ENCODE results near the gene PFDN5. TPM values are rescaled to one million over a fixed set of nuclear protein-coding genes. Genes with fewer than 3 reads are reported as not detected.

Gene PFDN5
- total RNA-seq, 1 experiment from 2014 or later: 519 TPM

- Histone ChIP-seq H3K79me2 (ENCODE audit: low read length) (peaks cover 22% of the 10 kb centered on the region), H3K27me3 (ENCODE audit: low read length) (no peaks in the 10 kb centered on the region), H4K20me1 (ENCODE audit: low read length) (no peaks in the 10 kb centered on the region), H3K9me2 (replicated peaks; ENCODE audit: low read length) (no peaks in the 10 kb centered on the region), H3K27ac (ENCODE audit: low read length) (no peak overlapping the region), H3K4me2 (ENCODE audit: low read length) (no peak overlapping the region), H3K36me3 (ENCODE audit: low read depth, low read length) (peaks cover 4% of the 10 kb centered on the region; the same call in 1 of the 2 replicates), H3K4me3 (ENCODE audit: low read length) (no peak overlapping the region), H3K4me1 (ENCODE audit: insufficient read depth, low read length) (peaks cover 17% of the 10 kb centered on the region), H3K9ac (ENCODE audit: low read length) (no peak overlapping the region), H2AFZ (ENCODE audit: low read length) (no peak overlapping the region), H3F3A (ENCODE audit: low read length, unreplicated experiment) (no peaks in the 10 kb centered on the region), H3K9me3 (ENCODE audit: low read length) (no peaks in the 10 kb centered on the region)
- intact Hi-C loops (cut with micrococcal nuclease): no loop called here
- ChIA-PET POLR2A (ENCODE audit: unreplicated experiment) (no interaction called here), CTCF (no interaction called here)
- ATAC-seq (no peak), DNase-seq (no peak)
- TF ChIP-seq CTCF (conservative IDR thresholded peaks at IDR 0.05; ENCODE audit: low read depth, low read length) (no peak), EZH2phosphoT487 (IDR thresholded peaks at IDR 0.05; ENCODE audit: borderline replicate concordance, low read length) (no peak), EZH2 (IDR thresholded peaks at IDR 0.05; ENCODE audit: low read length, unreplicated experiment) (no peak)
- no TSS peak for BruUV-seq (replicated peaks)
Measured at GRCh38 chr12:53255996-53256395, 39.3 kb upstream of the PFDN5 start.

GRCh38 chr12:53258541-53259539, 36.5 kb upstream of the PFDN5 start:
- ChIA-PET CTCF (interaction anchor here (0.5 kb wide), 1 partner anchor 40 kb away, joined by 4 read pairs; no protein-coding TSS in a partner anchor), POLR2A (ENCODE audit: unreplicated experiment) (interaction anchor here (0.6 kb wide), 1 partner anchor 30 kb away, joined by 3 read pairs; no protein-coding TSS in a partner anchor)
- H3K9ac ChIP-seq (ENCODE audit: low read length): no peak overlapping the region
- H3K4me2 ChIP-seq (ENCODE audit: low read length): no peak overlapping the region
- H3K4me1 ChIP-seq (ENCODE audit: insufficient read depth, low read length): no peaks in the 10 kb centered on the region
- H2AFZ ChIP-seq (ENCODE audit: low read length): no peak overlapping the region
- no peaks in the 10 kb centered on the region for H3K9me2 ChIP-seq (replicated peaks; ENCODE audit: low read length)
- no peaks in the 10 kb centered on the region for H3F3A ChIP-seq (ENCODE audit: low read length, unreplicated experiment)
- ATAC-seq: no peak
- H3K27me3 ChIP-seq (ENCODE audit: low read length): no peaks in the 10 kb centered on the region
- peaks cover 2% of the 10 kb centered on the region; the same call in 1 of the 2 replicates for H3K36me3 ChIP-seq (ENCODE audit: low read depth, low read length)
- BruUV-seq (replicated peaks): no TSS peak
- peaks cover 4% of the 10 kb centered on the region for H3K79me2 ChIP-seq (ENCODE audit: low read length)
- TF ChIP-seq EZH2 (IDR thresholded peaks at IDR 0.05; ENCODE audit: low read length, unreplicated experiment) (no peak), CTCF (conservative IDR thresholded peaks at IDR 0.05; ENCODE audit: low read depth, low read length) (no peak), EZH2phosphoT487 (IDR thresholded peaks at IDR 0.05; ENCODE audit: borderline replicate concordance, low read length) (no peak)
- no peaks in the 10 kb centered on the region for H3K9me3 ChIP-seq (ENCODE audit: low read length)
- no peak overlapping the region for H3K27ac ChIP-seq (ENCODE audit: low read length)
- no peak overlapping the region for H3K4me3 ChIP-seq (ENCODE audit: low read length)
- no peak for DNase-seq
- intact Hi-C loops (cut with micrococcal nuclease): no loop called here
- H4K20me1 ChIP-seq (ENCODE audit: low read length): no peaks in the 10 kb centered on the region

- ChIA-PET CTCF (no interaction called here), POLR2A (ENCODE audit: unreplicated experiment) (no interaction called here)
- no TSS peak for BruUV-seq (replicated peaks)
Measured at GRCh38 chr12:53259891-53260290, 35.5 kb upstream of the PFDN5 start.

More at GRCh38 chr12:53259891-53260290, 35.5 kb upstream of the PFDN5 start:
- Histone ChIP-seq H2AFZ (ENCODE audit: low read length) (no peak overlapping the region), H3K36me3 (ENCODE audit: low read depth, low read length) (no peaks in the 10 kb centered on the region), H3K9me3 (ENCODE audit: low read length) (no peaks in the 10 kb centered on the region), H3K27ac (ENCODE audit: low read length) (no peak overlapping the region), H3K9me2 (replicated peaks; ENCODE audit: low read length) (no peaks in the 10 kb centered on the region), H3K4me3 (ENCODE audit: low read length) (no peak overlapping the region), H3F3A (ENCODE audit: low read length, unreplicated experiment) (no peaks in the 10 kb centered on the region), H3K27me3 (ENCODE audit: low read length) (no peaks in the 10 kb centered on the region), H3K4me1 (ENCODE audit: insufficient read depth, low read length) (no peaks in the 10 kb centered on the region), H3K4me2 (ENCODE audit: low read length) (no peak overlapping the region), H4K20me1 (ENCODE audit: low read length) (no peaks in the 10 kb centered on the region), H3K9ac (ENCODE audit: low read length) (no peak overlapping the region), H3K79me2 (ENCODE audit: low read length) (no peaks in the 10 kb centered on the region)
- ATAC-seq (no peak), DNase-seq (no peak)
- intact Hi-C loops (cut with micrococcal nuclease): no loop called here
- TF ChIP-seq EZH2 (IDR thresholded peaks at IDR 0.05; ENCODE audit: low read length, unreplicated experiment): no peak
- TF ChIP-seq EZH2phosphoT487 (IDR thresholded peaks at IDR 0.05; ENCODE audit: borderline replicate concordance, low read length): no peak
- no peak for TF ChIP-seq CTCF (conservative IDR thresholded peaks at IDR 0.05; ENCODE audit: low read depth, low read length)

All from PC-3 (cell line).